H9 (cell line): ENCODE data around the gene KCNN3. TPM values are rescaled to one million over a fixed set of nuclear protein-coding genes. Genes with fewer than 3 reads are reported as not detected.

Experiments used
- DNase-seq: peaks from one replicate; pipeline ENCODE4 v3.0.0-alpha.2; 2017
- H2AFZ ChIP-seq: one replicate; pipeline ENCODE4 v1.6.1; 2013; ENCODE audit warnings: mild to moderate bottlenecking, low read length, control low read depth, moderate library complexity
- H2AK5ac ChIP-seq: 2 replicates; pipeline ENCODE4 v1.6.1; 2013; ENCODE audit warnings: low read length, control low read depth, mixed read lengths; ENCODE audit not compliant: insufficient read length
- H2BK120ac ChIP-seq: one replicate; pipeline ENCODE4 v1.6.1; 2013; ENCODE audit warnings: low read depth, mild to moderate bottlenecking, low read length, control low read depth, inconsistent platforms; ENCODE audit not compliant: poor library complexity, severe bottlenecking
- H2BK12ac ChIP-seq: 2 replicates; pipeline ENCODE4 v1.6.1; 2013; ENCODE audit warnings: low read length, control low read depth, mixed read lengths, low read depth; ENCODE audit not compliant: insufficient read length
- H2BK15ac ChIP-seq: 2 replicates; pipeline ENCODE4 v1.6.1; 2013; ENCODE audit warnings: low read depth, low read length, control low read depth
- H2BK20ac ChIP-seq: one replicate; pipeline ENCODE4 v1.6.1; 2013; ENCODE audit warnings: low read depth, mild to moderate bottlenecking, low read length, control low read depth, inconsistent platforms; ENCODE audit not compliant: poor library complexity, severe bottlenecking
- H2BK5ac ChIP-seq: 2 replicates; pipeline ENCODE4 v1.6.1; 2013; ENCODE audit warnings: low read length, control low read depth, mixed read lengths; ENCODE audit not compliant: insufficient read length
- H3K14ac ChIP-seq: 2 replicates; pipeline ENCODE4 v1.6.1; 2013; ENCODE audit warnings: low read length, control low read depth; ENCODE audit not compliant: insufficient read depth
- H3K18ac ChIP-seq: 2 replicates; pipeline ENCODE4 v1.6.1; 2013; ENCODE audit warnings: low read depth, mild to moderate bottlenecking, mixed read lengths, low read length, control low read depth; ENCODE audit not compliant: insufficient read length
- H3K23ac ChIP-seq: 2 replicates; pipeline ENCODE4 v1.6.1; 2013; ENCODE audit warnings: low read length, control low read depth, mixed read lengths, low read depth; ENCODE audit not compliant: insufficient read length
- H3K23me2 ChIP-seq: 2 replicates; pipeline ENCODE4 v1.6.1; 2013; ENCODE audit warnings: low read depth, mild to moderate bottlenecking, mixed read lengths, low read length, control low read depth; ENCODE audit not compliant: insufficient read length, poor library complexity, severe bottlenecking
- H3K27ac ChIP-seq: 2 replicates; pipeline ENCODE4 v1.5.1; 2013; ENCODE audit warnings: low read length, control low read depth, mixed read lengths, low read depth; ENCODE audit not compliant: insufficient read length
- H3K27me3 ChIP-seq: 2 replicates; pipeline ENCODE4 v1.6.1; 2013; ENCODE audit warnings: low read length, control low read depth, inconsistent platforms; ENCODE audit not compliant: insufficient read depth
- H3K4ac ChIP-seq: 2 replicates; pipeline ENCODE4 v1.6.1; 2013; ENCODE audit warnings: low read depth, mild to moderate bottlenecking, control low read depth, inconsistent platforms, low read length, moderate library complexity
- H3K4me1 ChIP-seq: 2 replicates; pipeline ENCODE4 v1.6.1; 2013; ENCODE audit warnings: low read length, control low read depth, inconsistent platforms; ENCODE audit not compliant: insufficient read depth
- H3K4me2 ChIP-seq: 2 replicates; pipeline ENCODE4 v1.6.1; 2013; ENCODE audit warnings: low read length, control low read depth, mixed read lengths; ENCODE audit not compliant: insufficient read length, insufficient read depth
- H3K56ac ChIP-seq: 2 replicates; pipeline ENCODE4 v1.6.1; 2013; ENCODE audit warnings: low read depth, mild to moderate bottlenecking, mixed read lengths, low read length, control low read depth; ENCODE audit not compliant: insufficient read length
- H3K79me1 ChIP-seq: 2 replicates; pipeline ENCODE4 v1.6.1; 2013; ENCODE audit warnings: low read depth, mild to moderate bottlenecking, moderate library complexity, low read length, control low read depth, inconsistent platforms; ENCODE audit not compliant: insufficient read depth, poor library complexity, severe bottlenecking
- H3K79me2 ChIP-seq: 2 replicates; pipeline ENCODE4 v1.6.1; 2013; ENCODE audit warnings: low read length, control low read depth, inconsistent platforms; ENCODE audit not compliant: insufficient read depth
- H3K9ac ChIP-seq: 2 replicates; pipeline ENCODE4 v1.6.1; 2013; ENCODE audit warnings: low read length, control low read depth, mixed read lengths; ENCODE audit not compliant: insufficient read length; ENCODE audit errors: extremely low read depth
- H3K9me3 ChIP-seq: one replicate; pipeline ENCODE4 v1.6.1; 2013; ENCODE audit warnings: low read depth, low read length, inconsistent platforms; ENCODE audit not compliant: control insufficient read depth
- H3T11ph ChIP-seq: one replicate; pipeline ENCODE4 v1.6.1; 2013; ENCODE audit warnings: mild to moderate bottlenecking, low read length, control low read depth, inconsistent platforms
- H4K20me1 ChIP-seq: one replicate; pipeline ENCODE4 v1.6.1; 2013; ENCODE audit not compliant: control insufficient read depth, insufficient read length, insufficient read depth
- H4K5ac ChIP-seq: 2 replicates; pipeline ENCODE4 v1.6.1; 2013; ENCODE audit warnings: low read depth, mild to moderate bottlenecking, mixed read lengths, low read length, control low read depth; ENCODE audit not compliant: insufficient read length
- H4K8ac ChIP-seq: replicated peaks from 2 replicates; pipeline ENCODE4 v1.6.1; 2013; ENCODE audit warnings: low read length, control low read depth, mixed read lengths, low read depth; ENCODE audit not compliant: insufficient read length
- H4K91ac ChIP-seq: 2 replicates; pipeline ENCODE4 v1.6.1; 2013; ENCODE audit warnings: low read depth, mild to moderate bottlenecking, moderate library complexity, mixed read lengths, low read length, control low read depth; ENCODE audit not compliant: insufficient read length
- H3K27ac Mint-ChIP-seq, 3 experiments: 2 replicates in 2 of 3; 3 replicates in 1 of 3; pipeline ENCODE4 v1.8.0; 2020 to 2021; ENCODE audit warnings: mixed read lengths in 3 of 3, mild to moderate bottlenecking in 1 of 3, moderate library complexity in 1 of 3
- H3K27me3 Mint-ChIP-seq: 2 replicates; pipeline ENCODE4 v1.8.0; 2021; ENCODE audit warnings: low read depth, mild to moderate bottlenecking, moderate library complexity, mixed read lengths
- H3K36me3 Mint-ChIP-seq, 3 experiments: 2 replicates in 2 of 3; 3 replicates in 1 of 3; pipeline ENCODE4 v1.8.0; 2020 to 2021; ENCODE audit warnings: low read depth in 3 of 3, mixed read lengths in 3 of 3; ENCODE audit not compliant: insufficient read depth in 1 of 3
- H3K4me1 Mint-ChIP-seq, 2 experiments: 2 replicates each; pipeline ENCODE4 v1.8.0; 2020; ENCODE audit warnings: mixed read lengths in 2 of 2
- H3K4me3 Mint-ChIP-seq, 2 experiments: 2 replicates in 1 of 2; 3 replicates in 1 of 2; pipeline ENCODE4 v1.8.0; 2020 to 2021; ENCODE audit warnings: mild to moderate bottlenecking in 2 of 2, mixed read lengths in 2 of 2, moderate library complexity in 1 of 2
- H3K9me3 Mint-ChIP-seq, 2 experiments: 2 replicates in 1 of 2; 3 replicates in 1 of 2; pipeline ENCODE4 v1.8.0; 2020; ENCODE audit warnings: mild to moderate bottlenecking in 2 of 2, mixed read lengths in 2 of 2, moderate library complexity in 1 of 2
- WGBS: extraction: QIAGEN DNeasy Blood & Tissue Kit; methylation state at CpG from one replicate; pipeline ENCODE4 v1.1.7; 2013; ENCODE audit warnings: missing lambda C conversion rate, low lambda C conversion rate, mixed read lengths; ENCODE audit not compliant: insufficient read length; ENCODE audit errors: extremely low coverage; 5-methylcytosine and 5-hydroxymethylcytosine counted together
- total RNA-seq: library from RNA; stranded (reverse); gene quantifications from 2 replicates; pipeline ENCODE4 v1.2.1, GENCODE V29; 2021
- TF ChIP-seq, protein P1 (sequence below): fragments of 200-600 bp; sonication (generic); conservative IDR thresholded peaks from 3 replicates; pipeline ENCODE4 v1.8.0; 2021; ENCODE audit warnings: antibody characterized with exemption, mild to moderate bottlenecking

Gene KCNN3
- total RNA-seq, 1 experiment from 2014 or later: 0.83 TPM

DNA sequence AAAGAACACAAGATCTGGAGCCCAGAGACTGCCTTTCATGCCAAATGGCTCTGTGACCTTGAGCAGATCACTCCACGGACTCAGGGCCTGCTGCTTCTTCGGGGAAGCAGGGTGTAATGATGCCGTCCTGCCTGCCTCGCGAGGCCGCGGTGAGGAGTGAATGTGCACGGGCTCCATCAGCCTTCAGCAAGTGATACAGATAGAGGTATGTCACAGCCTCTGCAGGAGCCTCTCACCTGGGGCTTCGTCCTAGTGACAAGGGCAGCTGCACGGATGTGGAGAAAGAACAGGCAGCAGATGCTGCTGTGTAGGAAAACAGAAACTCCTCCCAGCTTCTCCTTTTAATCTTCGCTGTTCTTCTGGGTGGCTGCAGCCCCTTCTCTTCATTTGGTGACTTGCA is 127.5 kb downstream of the KCNN3 start:
- H2BK5ac ChIP-seq: no peak overlapping the region

More for the DNA sequence above, 127.5 kb downstream of the KCNN3 start:
- Histone ChIP-seq H4K20me1 (no peaks in the 10 kb centered on the region), H2BK12ac (no peak overlapping the region), H3K23ac (no peak overlapping the region), H3T11ph (no peak overlapping the region), H4K8ac (no peak overlapping the region), H2AK5ac (no peak overlapping the region), H3K23me2 (no peaks in the 10 kb centered on the region), H3K9me3 (no peaks in the 10 kb centered on the region), H3K27me3 (no peaks in the 10 kb centered on the region), H3K14ac (no peak overlapping the region), H4K91ac (no peak overlapping the region), H3K9ac (no peak overlapping the region), H2AFZ (no peak overlapping the region), H3K4me2 (no peak overlapping the region), H2BK15ac (no peak overlapping the region), H3K4me1 (peaks cover 10% of the 10 kb centered on the region; the same call in 1 of the 2 replicates), H2BK120ac (no peak overlapping the region), H3K27ac (no peak overlapping the region), H2BK20ac (no peak overlapping the region), H3K79me2 (no peaks in the 10 kb centered on the region), H3K56ac (no peak overlapping the region), H3K4ac (no peak overlapping the region), H3K79me1 (no peaks in the 10 kb centered on the region), H4K5ac (no peak overlapping the region), H3K18ac (no peak overlapping the region)
- no peak for DNase-seq
- H3K4me1 Mint-ChIP-seq: peaks cover 52 to 54% of the 10 kb centered on the region in 2 experiments
- H3K4me3 Mint-ChIP-seq: no peak overlapping the region
- H3K27me3 Mint-ChIP-seq: peaks cover 6% of the 10 kb centered on the region
- no CpG with 5 or more reads among the region's 11 CpGs for WGBS
- no peak overlapping the region for H3K27ac Mint-ChIP-seq
- peaks cover 15 to 17% of the 10 kb centered on the region in 2 experiments; a peak in 4 of 5 replicates for H3K9me3 Mint-ChIP-seq
- H3K36me3 Mint-ChIP-seq: peaks cover 0 to 12% (median 2%) of the 10 kb centered on the region in 3 experiments; a peak in 4 of 7 replicates
- TF ChIP-seq, protein P1, sequence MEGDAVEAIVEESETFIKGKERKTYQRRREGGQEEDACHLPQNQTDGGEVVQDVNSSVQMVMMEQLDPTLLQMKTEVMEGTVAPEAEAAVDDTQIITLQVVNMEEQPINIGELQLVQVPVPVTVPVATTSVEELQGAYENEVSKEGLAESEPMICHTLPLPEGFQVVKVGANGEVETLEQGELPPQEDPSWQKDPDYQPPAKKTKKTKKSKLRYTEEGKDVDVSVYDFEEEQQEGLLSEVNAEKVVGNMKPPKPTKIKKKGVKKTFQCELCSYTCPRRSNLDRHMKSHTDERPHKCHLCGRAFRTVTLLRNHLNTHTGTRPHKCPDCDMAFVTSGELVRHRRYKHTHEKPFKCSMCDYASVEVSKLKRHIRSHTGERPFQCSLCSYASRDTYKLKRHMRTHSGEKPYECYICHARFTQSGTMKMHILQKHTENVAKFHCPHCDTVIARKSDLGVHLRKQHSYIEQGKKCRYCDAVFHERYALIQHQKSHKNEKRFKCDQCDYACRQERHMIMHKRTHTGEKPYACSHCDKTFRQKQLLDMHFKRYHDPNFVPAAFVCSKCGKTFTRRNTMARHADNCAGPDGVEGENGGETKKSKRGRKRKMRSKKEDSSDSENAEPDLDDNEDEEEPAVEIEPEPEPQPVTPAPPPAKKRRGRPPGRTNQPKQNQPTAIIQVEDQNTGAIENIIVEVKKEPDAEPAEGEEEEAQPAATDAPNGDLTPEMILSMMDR: no peak
